ENCODE data around the gene PTPRE.

DNA sequence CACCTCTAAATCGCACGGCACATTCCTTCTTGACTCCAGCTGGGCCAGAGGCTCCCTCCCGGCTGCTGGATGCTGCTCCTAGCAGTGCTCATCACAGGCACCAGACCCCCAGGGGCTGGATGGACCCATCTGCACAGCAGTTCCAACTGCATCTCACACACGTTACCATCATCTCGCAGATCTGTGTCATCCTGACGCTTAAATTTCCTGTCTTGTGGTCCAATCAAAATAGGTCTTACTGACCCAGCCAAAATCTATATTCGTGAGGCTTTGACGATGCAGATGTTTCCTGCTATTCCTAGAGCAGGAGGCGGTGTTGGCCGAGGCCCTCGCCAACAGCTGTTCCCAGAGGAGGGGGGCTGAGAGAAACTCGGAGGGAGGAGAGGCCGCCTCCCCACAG is 111.3 kb downstream of the PTPRE start:
- TF ChIP-seq CTCF (tag by site-specific recombination; IDR thresholded peaks at IDR 0.05) (no peak), ZNF670 (tag by site-specific recombination; IDR thresholded peaks at IDR 0.05; ENCODE audit: low read depth) (no peak), MEIS1 (CRISPR knock-in tag; IDR thresholded peaks at IDR 0.05; ENCODE audit: borderline replicate concordance) (no peak), REPIN1 (tag by site-specific recombination; IDR thresholded peaks at IDR 0.05; ENCODE audit: low read depth) (no peak), ZBTB49 (tag by site-specific recombination; IDR thresholded peaks at IDR 0.05; ENCODE audit: low read depth) (no peak), ZNF274 (IDR thresholded peaks at IDR 0.05; ENCODE audit: low read length) (no peak), ZNF274 (tag by site-specific recombination; IDR thresholded peaks at IDR 0.05; ENCODE audit: borderline replicate concordance) (no peak), YY2 (tag by site-specific recombination; IDR thresholded peaks at IDR 0.05) (no peak), ZNF19 (tag by site-specific recombination; IDR thresholded peaks at IDR 0.05; ENCODE audit: low read depth) (no peak), SP2 (tag by site-specific recombination; IDR thresholded peaks at IDR 0.05) (no peak), TRIM28 (IDR thresholded peaks at IDR 0.05; ENCODE audit: borderline replicate concordance, low read length) (no peak), ZNF324 (tag by site-specific recombination; IDR thresholded peaks at IDR 0.05) (no peak)
